Body of pancreas (tissue), 4 donors: ENCODE results near the gene ARID5B. TPM values are rescaled to one million over a fixed set of nuclear protein-coding genes. Genes with fewer than 3 reads are reported as not detected.

Source experiments
- ATAC-seq: fragments of 150-250 bp; one replicate; pipeline ENCODE4 v1.9.1; 2016
- DNase-seq, 4 donors: peaks; one replicate each; pipeline ENCODE4 v3.0.0-alpha.2; 2019
- H3K27ac ChIP-seq, 4 donors: fragments of 200-600 bp; sonication (generic); 1 replicate in 3 of 4; 2 replicates in 1 of 4; pipeline versions ENCODE4 v1.5.1 to v1.6.1; 2016 to 2019; ENCODE audit warnings: mild to moderate bottlenecking in 1 of 4, mixed read lengths in 1 of 4, moderate library complexity in 1 of 4
- H3K27me3 ChIP-seq, 2 donors: fragments of 200-600 bp; sonication (generic); one replicate each; pipeline ENCODE4 v1.6.0; 2016; ENCODE audit warnings: mild to moderate bottlenecking in 1 of 2
- H3K36me3 ChIP-seq, 2 donors: fragments of 200-600 bp; sonication (generic); replicated peaks in 1 of 2; 2 replicates each; pipeline ENCODE4 v1.5.1; 2016; ENCODE audit warnings: low read depth in 2 of 2; ENCODE audit not compliant: insufficient read depth in 1 of 2
- H3K4me1 ChIP-seq: fragments of 200-600 bp; sonication (generic); one replicate; pipeline ENCODE4 v1.6.0; 2016
- H3K4me3 ChIP-seq, 2 donors: fragments of 200-600 bp; sonication (generic); 1 replicate in 1 of 2; 2 replicates in 1 of 2; pipeline ENCODE4 v1.5.1; 2016 to 2019
- H3K9me3 ChIP-seq, 3 donors: fragments of 200-600 bp; sonication (generic); 1 replicate in 2 of 3; 2 replicates in 1 of 3; pipeline ENCODE4 v1.5.1; 2016
- CTCF ChIP-seq, 7 experiments: fragments of 450-650 bp in 4 of 7; fragments of 200-600 bp in 3 of 7; sonication (generic) in 3 of 7; IDR thresholded peaks; one replicate each; pipeline ENCODE4 v1.5.1; 2016 to 2019; ENCODE audit warnings: antibody characterized with exemption in 7 of 7
- POLR2A ChIP-seq, 3 donors: fragments of 450-650 bp; IDR thresholded peaks; one replicate each; pipeline ENCODE4 v1.6.1; 2016; ENCODE audit warnings: antibody characterized with exemption in 3 of 3, mild to moderate bottlenecking in 2 of 3
- WGBS, 2 donors: methylation state at CpG; one replicate each; pipeline ENCODE4 v1.1.5; 2017; 5-methylcytosine and 5-hydroxymethylcytosine counted together
- intact Hi-C: fragments of 100-400 bp; cut with DNase I; formaldehyde crosslinking; loops from one replicate; pipeline ENCODE4 v1.15.1; 2023
- total RNA-seq, 2 donors: library from RNA; depleted of rRNA; stranded (reverse); fragments of >200 nt; gene quantifications; one replicate each; pipeline ENCODE4 v1.1.0, GENCODE V29; 2016

ARID5B gene
- total RNA-seq, 2 donors from 2014 or later: 16.1 to 17.1 TPM

GRCh38 chr10:62095181-62096122, 194.0 kb downstream of the ARID5B start:
- DNase-seq (no peak), ATAC-seq (peak; percentile 45)
- H3K9me3 ChIP-seq: no peaks in the 10 kb centered on the region
- H3K36me3 ChIP-seq: peaks cover 0 to 2% of the 10 kb centered on the region in 2 donors
- peaks cover 32% of the 10 kb centered on the region for H3K4me1 ChIP-seq
- H3K27me3 ChIP-seq: no peaks in the 10 kb centered on the region
- H3K27ac ChIP-seq: peak overlapping the region in 3 of 4 donors; percentile 4 to 72 (median 49)
- no peak for TF ChIP-seq POLR2A (IDR thresholded peaks at IDR 0.05)
- TF ChIP-seq CTCF (IDR thresholded peaks at IDR 0.05): no peak
- 50 to 51% methylated on average over 12 of the region's 12 CpGs for WGBS, 2 donors
- intact Hi-C loops: no loop called here
- H3K4me3 ChIP-seq: no peak overlapping the region

- intact Hi-C loops: no loop called here
- no peak overlapping the region for H3K4me3 ChIP-seq
These were observed 194.9 kb downstream of the ARID5B start for GRCh38 chr10:62096256-62096933.

GRCh38 chr10:62098278-62099121, 197.0 kb downstream of the ARID5B start:
- no peaks in the 10 kb centered on the region for H3K9me3 ChIP-seq
- no peaks in the 10 kb centered on the region for H3K36me3 ChIP-seq
- peaks cover 24% of the 10 kb centered on the region for H3K4me1 ChIP-seq
- 66 to 74% methylated on average over 14 of the region's 14 CpGs for WGBS, 2 donors
- ATAC-seq: no peak
- intact Hi-C loops: no loop called here
- no peak for DNase-seq
- TF ChIP-seq POLR2A (IDR thresholded peaks at IDR 0.05) (no peak), CTCF (IDR thresholded peaks at IDR 0.05) (no peak)
- H3K4me3 ChIP-seq: no peak overlapping the region
- H3K27ac ChIP-seq: no peak overlapping the region
- H3K27me3 ChIP-seq: no peaks in the 10 kb centered on the region

More at GRCh38 chr10:62096256-62096933, 194.9 kb downstream of the ARID5B start:
- H3K27ac ChIP-seq: peak overlapping the region in 2 of 4 donors; percentile 51 to 72
- H3K36me3 ChIP-seq: peaks cover 0 to under 1% of the 10 kb centered on the region in 2 donors
- no peak for TF ChIP-seq POLR2A (IDR thresholded peaks at IDR 0.05)
- no peak for TF ChIP-seq CTCF (IDR thresholded peaks at IDR 0.05)
- DNase-seq: no peak
- 81 to 82% methylated on average over 4 of the region's 4 CpGs for WGBS, 2 donors
- ATAC-seq: no peak
- no peaks in the 10 kb centered on the region for H3K9me3 ChIP-seq
- H3K27me3 ChIP-seq: no peaks in the 10 kb centered on the region
- peaks cover 32% of the 10 kb centered on the region for H3K4me1 ChIP-seq

- Histone ChIP-seq H3K9me3 (no peaks in the 10 kb centered on the region), H3K4me1 (peaks cover 21% of the 10 kb centered on the region), H3K36me3 (no peaks in the 10 kb centered on the region), H3K27me3 (no peaks in the 10 kb centered on the region), H3K27ac (no peak overlapping the region), H3K4me3 (no peak overlapping the region)
- intact Hi-C loops: no loop called here
- WGBS, 2 donors: 83 to 85% methylated on average over 3 of the region's 3 CpGs
- no peak for TF ChIP-seq CTCF (IDR thresholded peaks at IDR 0.05)
- no peak for TF ChIP-seq POLR2A (IDR thresholded peaks at IDR 0.05)
- no peak for ATAC-seq
- no peak for DNase-seq
These were observed 197.8 kb downstream of the ARID5B start for GRCh38 chr10:62099299-62099698.
